ENCODE data around the gene GPR153.

The GPR153 gene

GRCh38 chr1:6286266-6286665 lies 25.4 kb upstream of the GPR153 start:
- DNase-seq, result no peak

- DNase-seq, result no peak
These were observed 24.4 kb upstream of the GPR153 start for GRCh38 chr1:6285336-6285735.

GRCh38 chr1:6282577-6283270 lies 21.8 kb upstream of the GPR153 start:
- DNase-seq, result no peak

GRCh38 chr1:6281511-6282402 lies 20.9 kb upstream of the GPR153 start:
- no peak for DNase-seq

GRCh38 chr1:6280761-6281451 lies 20.0 kb upstream of the GPR153 start:
- no peak for DNase-seq

- DNase-seq, result no peak
These were observed 18.9 kb upstream of the GPR153 start for GRCh38 chr1:6279613-6280383.

- no peak for DNase-seq
These were observed 18.2 kb upstream of the GPR153 start for GRCh38 chr1:6279066-6279465.

- DNase-seq, result no peak
These were observed 17.4 kb upstream of the GPR153 start for GRCh38 chr1:6278263-6278662.

- DNase-seq, result no peak
These were observed 16.1 kb upstream of the GPR153 start for GRCh38 chr1:6276811-6277555.

GRCh38 chr1:6275826-6276782 lies 15.2 kb upstream of the GPR153 start:
- DNase-seq, result no peak

- DNase-seq, result no peak
These were observed 13.8 kb upstream of the GPR153 start for GRCh38 chr1:6274622-6275139.

GRCh38 chr1:6274102-6274501 lies 13.2 kb upstream of the GPR153 start:
- DNase-seq, result no peak

GRCh38 chr1:6273380-6273891 lies 12.5 kb upstream of the GPR153 start:
- DNase-seq, result peak; percentile 36

- DNase-seq, result no peak
These were observed 12.0 kb upstream of the GPR153 start for GRCh38 chr1:6272868-6273267.

GRCh38 chr1:6272452-6272851 lies 11.6 kb upstream of the GPR153 start:
- no peak for DNase-seq

- DNase-seq, result no peak
These were observed 10.7 kb upstream of the GPR153 start for GRCh38 chr1:6271554-6271953.

- DNase-seq, result no peak
These were observed 10.1 kb upstream of the GPR153 start for GRCh38 chr1:6271006-6271405.

GRCh38 chr1:6270401-6270800 lies 9.5 kb upstream of the GPR153 start:
- DNase-seq, result no peak

- no peak for DNase-seq
These were observed 9.0 kb upstream of the GPR153 start for GRCh38 chr1:6269720-6270400.

GRCh38 chr1:6269296-6269695 lies 8.4 kb upstream of the GPR153 start:
- no peak for DNase-seq
